ENCODE data around the gene ATPAF1. TPM values are rescaled to one million over a fixed set of nuclear protein-coding genes. Genes with fewer than 3 reads are reported as not detected.

The ATPAF1 gene
- total and polyA plus RNA-seq, 2 donors from 2014 or later, result 36.4 to 127 TPM

- DNase-seq (no peak), FAIRE-seq (no peak)
- Histone ChIP-seq H3K4me1 (ENCODE audit: control insufficient read depth in 2 of 3, insufficient read depth in 2 of 3, low read depth in 1 of 3, low read length in 3 of 3) (no peaks in the 10 kb centered on the region), H3K9ac (ENCODE audit: low read length in 3 of 3) (no peak overlapping the region), H3K36me3 (ENCODE audit: control insufficient read depth in 2 of 3, insufficient read depth in 3 of 3, low read length in 3 of 3) (peaks cover 7 to 25% (median 9%) of the 10 kb centered on the region in 3 donors), H3K4me3 (ENCODE audit: low read length in 3 of 3) (no peak overlapping the region), H3K27me3 (ENCODE audit: control insufficient read depth, insufficient read depth, low read length) (no peaks in the 10 kb centered on the region), H3K9me3 (ENCODE audit: control insufficient read depth in 2 of 3, insufficient read depth in 1 of 3, low read length in 3 of 3) (peaks cover 0 to 16% (median 3%) of the 10 kb centered on the region in 3 donors), H3K27ac (ENCODE audit: low read depth in 2 of 2, low read length in 2 of 2) (no peak overlapping the region)
- intact Hi-C loops (cut with DNase I), result no loop called here
- no peak for TF ChIP-seq CTCF (IDR thresholded peaks at IDR 0.05; ENCODE audit: borderline replicate concordance, extremely low read depth, insufficient read depth)
These were observed 17.7 kb downstream of the ATPAF1 start for GRCh38 chr1:46650491-46650890.

GRCh38 chr1:46649764-46650163, 18.4 kb downstream of the ATPAF1 start:
- H3K4me1 ChIP-seq (ENCODE audit: control insufficient read depth in 2 of 3, insufficient read depth in 2 of 3, low read depth in 1 of 3, low read length in 3 of 3), result no peaks in the 10 kb centered on the region
- FAIRE-seq (no peak), DNase-seq (no peak)
- no peak overlapping the region for H3K4me3 ChIP-seq (ENCODE audit: low read length in 3 of 3)
- no peak overlapping the region for H3K9ac ChIP-seq (ENCODE audit: low read length in 3 of 3)
- intact Hi-C loops (cut with DNase I), result no loop called here
- peaks cover 0 to 16% (median 3%) of the 10 kb centered on the region in 3 donors for H3K9me3 ChIP-seq (ENCODE audit: control insufficient read depth in 2 of 3, insufficient read depth in 1 of 3, low read length in 3 of 3)
- H3K27me3 ChIP-seq (ENCODE audit: control insufficient read depth, insufficient read depth, low read length), result no peaks in the 10 kb centered on the region
- no peak overlapping the region for H3K27ac ChIP-seq (ENCODE audit: low read depth in 2 of 2, low read length in 2 of 2)
- TF ChIP-seq CTCF (IDR thresholded peaks at IDR 0.05; ENCODE audit: borderline replicate concordance, extremely low read depth, insufficient read depth), result no peak
- H3K36me3 ChIP-seq (ENCODE audit: control insufficient read depth in 2 of 3, insufficient read depth in 3 of 3, low read length in 3 of 3), result peaks cover 7 to 21% (median 9%) of the 10 kb centered on the region in 3 donors

GRCh38 chr1:46647611-46648010, 20.6 kb downstream of the ATPAF1 start:
- TF ChIP-seq CTCF (IDR thresholded peaks at IDR 0.05; ENCODE audit: borderline replicate concordance, extremely low read depth, insufficient read depth), result no peak
- no peaks in the 10 kb centered on the region for H3K27me3 ChIP-seq (ENCODE audit: control insufficient read depth, insufficient read depth, low read length)
- H3K27ac ChIP-seq (ENCODE audit: low read depth in 2 of 2, low read length in 2 of 2), result no peak overlapping the region
- no peak overlapping the region for H3K4me3 ChIP-seq (ENCODE audit: low read length in 3 of 3)
- no peak for DNase-seq
- intact Hi-C loops (cut with DNase I), result no loop called here
- peaks cover 8 to 19% (median 9%) of the 10 kb centered on the region in 3 donors for H3K36me3 ChIP-seq (ENCODE audit: control insufficient read depth in 2 of 3, insufficient read depth in 3 of 3, low read length in 3 of 3)
- FAIRE-seq, result no peak
- H3K9me3 ChIP-seq (ENCODE audit: control insufficient read depth in 2 of 3, insufficient read depth in 1 of 3, low read length in 3 of 3), result peaks cover 0 to 16% (median 3%) of the 10 kb centered on the region in 3 donors
- no peak overlapping the region for H3K9ac ChIP-seq (ENCODE audit: low read length in 3 of 3)
- peaks cover 0 to 3% (median 0%) of the 10 kb centered on the region in 3 donors for H3K4me1 ChIP-seq (ENCODE audit: control insufficient read depth in 2 of 3, insufficient read depth in 2 of 3, low read depth in 1 of 3, low read length in 3 of 3)

- H3K27ac ChIP-seq (ENCODE audit: low read depth in 2 of 2, low read length in 2 of 2), result no peak overlapping the region
- intact Hi-C loops (cut with DNase I), result no loop called here
- no peaks in the 10 kb centered on the region for H3K27me3 ChIP-seq (ENCODE audit: control insufficient read depth, insufficient read depth, low read length)
- FAIRE-seq (no peak), DNase-seq (no peak)
- no peak for TF ChIP-seq CTCF (IDR thresholded peaks at IDR 0.05; ENCODE audit: borderline replicate concordance, extremely low read depth, insufficient read depth)
- H3K9me3 ChIP-seq (ENCODE audit: control insufficient read depth in 2 of 3, insufficient read depth in 1 of 3, low read length in 3 of 3), result peaks cover 0 to 16% (median 3%) of the 10 kb centered on the region in 3 donors
- H3K9ac ChIP-seq (ENCODE audit: low read length in 3 of 3), result no peak overlapping the region
- no peak overlapping the region for H3K4me3 ChIP-seq (ENCODE audit: low read length in 3 of 3)
- H3K36me3 ChIP-seq (ENCODE audit: control insufficient read depth in 2 of 3, insufficient read depth in 3 of 3, low read length in 3 of 3), result peaks cover 4 to 15% (median 7%) of the 10 kb centered on the region in 3 donors
- peaks cover 0 to 3% (median 0%) of the 10 kb centered on the region in 3 donors for H3K4me1 ChIP-seq (ENCODE audit: control insufficient read depth in 2 of 3, insufficient read depth in 2 of 3, low read depth in 1 of 3, low read length in 3 of 3)
These were observed 21.3 kb downstream of the ATPAF1 start for GRCh38 chr1:46646844-46647243.

Measured in kidney (tissue), 14 donors.